C4-2B (cell line): ENCODE results near the gene SYT11.
"Not testable (repeated sequence)": the region's sequence is repeated elsewhere in the genome, so short reads cannot be mapped to it uniquely, and the experiment has no call there.

Experiments used
- ZFX ChIP-seq: fragments of 450-650 bp; IDR thresholded peaks from 2 replicates; pipeline ENCODE4 v1.6.1; 2017
- TF ChIP-seq, protein P1 (sequence below): fragments of 450-650 bp; conservative IDR thresholded peaks from 2 replicates; pipeline ENCODE4 v1.5.1; 2017; ENCODE audit warnings: mild to moderate bottlenecking

DNA sequence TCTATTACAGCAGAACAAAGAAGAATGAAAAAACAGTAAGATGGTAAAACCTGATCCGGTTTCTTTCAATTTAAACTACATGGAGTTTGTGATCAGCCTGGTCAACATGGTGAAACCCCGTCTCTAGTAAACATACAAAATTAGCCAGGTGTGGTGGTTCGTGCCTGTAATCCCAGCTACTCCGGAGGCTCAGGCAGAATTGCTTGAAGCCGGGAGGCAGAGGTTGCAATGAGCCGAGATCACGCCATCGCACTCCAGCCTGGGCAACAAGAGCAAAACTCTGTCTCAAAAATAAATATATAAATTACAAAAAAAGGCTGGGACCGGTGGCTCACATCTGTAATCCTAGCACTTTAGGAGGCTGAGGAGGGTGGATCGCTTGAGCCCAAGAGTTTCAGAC is 71.4 kb downstream of the SYT11 start:
- TF ChIP-seq, protein P1, sequence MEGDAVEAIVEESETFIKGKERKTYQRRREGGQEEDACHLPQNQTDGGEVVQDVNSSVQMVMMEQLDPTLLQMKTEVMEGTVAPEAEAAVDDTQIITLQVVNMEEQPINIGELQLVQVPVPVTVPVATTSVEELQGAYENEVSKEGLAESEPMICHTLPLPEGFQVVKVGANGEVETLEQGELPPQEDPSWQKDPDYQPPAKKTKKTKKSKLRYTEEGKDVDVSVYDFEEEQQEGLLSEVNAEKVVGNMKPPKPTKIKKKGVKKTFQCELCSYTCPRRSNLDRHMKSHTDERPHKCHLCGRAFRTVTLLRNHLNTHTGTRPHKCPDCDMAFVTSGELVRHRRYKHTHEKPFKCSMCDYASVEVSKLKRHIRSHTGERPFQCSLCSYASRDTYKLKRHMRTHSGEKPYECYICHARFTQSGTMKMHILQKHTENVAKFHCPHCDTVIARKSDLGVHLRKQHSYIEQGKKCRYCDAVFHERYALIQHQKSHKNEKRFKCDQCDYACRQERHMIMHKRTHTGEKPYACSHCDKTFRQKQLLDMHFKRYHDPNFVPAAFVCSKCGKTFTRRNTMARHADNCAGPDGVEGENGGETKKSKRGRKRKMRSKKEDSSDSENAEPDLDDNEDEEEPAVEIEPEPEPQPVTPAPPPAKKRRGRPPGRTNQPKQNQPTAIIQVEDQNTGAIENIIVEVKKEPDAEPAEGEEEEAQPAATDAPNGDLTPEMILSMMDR: not testable (repeated sequence)
- not testable (repeated sequence) for TF ChIP-seq ZFX
